Endothelial cell of umbilical vein (primary cell): ENCODE measurements around the gene TMPRSS6.

Experiments used
- POLR2A ChIP-seq: IDR thresholded peaks from 2 replicates; pipeline ENCODE4 v1.6.1; 2012; ENCODE audit warnings: low read depth, mild to moderate bottlenecking, control low read depth, low read length
- TF ChIP-seq, protein P1 (sequence below), 2 donors: IDR thresholded peaks; 1 replicate in 1 of 2; 2 replicates in 1 of 2; pipeline ENCODE4 v1.5.1; 2011; ENCODE audit warnings: low read length in 2 of 2, mild to moderate bottlenecking in 2 of 2, moderate library complexity in 2 of 2, control low read depth in 1 of 2, inconsistent platforms in 1 of 2, low read depth in 1 of 2; ENCODE audit not compliant: insufficient read depth in 1 of 2; ENCODE audit errors: extremely low read depth in 1 of 2

DNA sequence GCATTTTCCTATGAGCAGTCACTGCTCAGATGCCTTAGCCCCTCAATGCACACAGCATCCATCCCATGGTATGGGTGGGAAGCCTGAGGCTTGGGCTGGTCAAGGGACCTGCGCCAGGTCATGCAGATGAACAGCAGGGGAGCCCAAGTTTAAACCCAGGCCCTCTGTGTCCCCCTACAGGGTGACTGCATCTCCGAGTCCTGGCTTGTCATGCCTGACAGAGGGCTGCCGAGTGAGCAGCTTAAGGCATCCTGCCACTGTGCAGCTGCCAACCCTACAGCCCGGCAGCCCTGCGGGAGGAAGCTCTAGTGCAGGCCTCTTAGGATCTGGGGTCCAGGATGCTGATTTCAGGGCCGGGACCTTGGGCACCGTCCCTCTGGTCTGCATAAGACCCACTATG, 30.2 kb upstream of the TMPRSS6 start:
- TF ChIP-seq POLR2A, result no peak
- TF ChIP-seq, protein P1, sequence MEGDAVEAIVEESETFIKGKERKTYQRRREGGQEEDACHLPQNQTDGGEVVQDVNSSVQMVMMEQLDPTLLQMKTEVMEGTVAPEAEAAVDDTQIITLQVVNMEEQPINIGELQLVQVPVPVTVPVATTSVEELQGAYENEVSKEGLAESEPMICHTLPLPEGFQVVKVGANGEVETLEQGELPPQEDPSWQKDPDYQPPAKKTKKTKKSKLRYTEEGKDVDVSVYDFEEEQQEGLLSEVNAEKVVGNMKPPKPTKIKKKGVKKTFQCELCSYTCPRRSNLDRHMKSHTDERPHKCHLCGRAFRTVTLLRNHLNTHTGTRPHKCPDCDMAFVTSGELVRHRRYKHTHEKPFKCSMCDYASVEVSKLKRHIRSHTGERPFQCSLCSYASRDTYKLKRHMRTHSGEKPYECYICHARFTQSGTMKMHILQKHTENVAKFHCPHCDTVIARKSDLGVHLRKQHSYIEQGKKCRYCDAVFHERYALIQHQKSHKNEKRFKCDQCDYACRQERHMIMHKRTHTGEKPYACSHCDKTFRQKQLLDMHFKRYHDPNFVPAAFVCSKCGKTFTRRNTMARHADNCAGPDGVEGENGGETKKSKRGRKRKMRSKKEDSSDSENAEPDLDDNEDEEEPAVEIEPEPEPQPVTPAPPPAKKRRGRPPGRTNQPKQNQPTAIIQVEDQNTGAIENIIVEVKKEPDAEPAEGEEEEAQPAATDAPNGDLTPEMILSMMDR (IDR thresholded peaks at IDR 0.05; ENCODE audit: extremely low read depth in 1 of 2, insufficient read depth in 1 of 2, low read depth in 1 of 2, low read length in 2 of 2), result no peak
